Ovary (tissue), 9 donors: Measurements from ENCODE around the gene PPWD1. TPM values are rescaled to one million over a fixed set of nuclear protein-coding genes. Genes with fewer than 3 reads are reported as not detected.

Experiments
- DNase-seq, 5 donors: peaks; one replicate each; pipeline ENCODE4 v3.0.0-alpha.2; 2019 to 2020
- H3K27ac ChIP-seq, 2 donors: fragments of 200-600 bp; one replicate each; pipeline versions ENCODE4 v1.5.1 to v1.8.0; 2019 to 2022
- H3K27me3 ChIP-seq: fragments of 200-600 bp; one replicate; pipeline ENCODE4 v1.8.0; 2022
- H3K36me3 ChIP-seq: fragments of 200-600 bp; sonication (generic); one replicate; pipeline ENCODE4 v1.5.1; 2019
- H3K4me1 ChIP-seq: one replicate; pipeline ENCODE4 v1.8.1; 2013; ENCODE audit warnings: mild to moderate bottlenecking, moderate library complexity; ENCODE audit not compliant: insufficient read depth
- H3K4me3 ChIP-seq: fragments of 200-600 bp; sonication (generic); one replicate; pipeline ENCODE4 v1.5.1; 2017
- H3K9me3 ChIP-seq, 2 donors: fragments of 200-600 bp in 1 of 2; sonication (generic) in 1 of 2; one replicate each; pipeline versions ENCODE4 v1.5.1 to v1.8.1; 2013 to 2019; ENCODE audit warnings: mild to moderate bottlenecking in 1 of 2, moderate library complexity in 1 of 2
- CTCF ChIP-seq, 3 donors: fragments of 450-650 bp in 2 of 3; fragments of 200-600 bp in 1 of 3; IDR thresholded peaks; one replicate each; pipeline versions ENCODE4 v1.5.1 to v1.8.0; 2016 to 2022; ENCODE audit warnings: antibody characterized with exemption in 3 of 3, mild to moderate bottlenecking in 1 of 3
- EP300 ChIP-seq: sonication (generic); formaldehyde crosslinking; IDR thresholded peaks from one replicate; pipeline ENCODE4 v1.6.1; 2017; ENCODE audit warnings: antibody characterized with exemption
- POLR2A ChIP-seq: fragments of 450-650 bp; IDR thresholded peaks from one replicate; pipeline ENCODE4 v1.6.1; 2017; ENCODE audit warnings: antibody characterized with exemption, mild to moderate bottlenecking, moderate library complexity
- WGBS, 3 donors: extraction: QIAGEN DNeasy Blood & Tissue Kit in 1 of 3; methylation state at CpG; one replicate each; pipeline versions ENCODE4 v1.1.5 to v1.1.7; 2013 to 2017; 5-methylcytosine and 5-hydroxymethylcytosine counted together
- intact Hi-C, 4 donors: fragments of 100-400 bp; cut with DNase I; formaldehyde crosslinking; loops; one replicate each; pipeline versions ENCODE4 v1.11.0 to v1.15.1; 2022 to 2023
- polyA plus RNA-seq, 2 donors: library from polyadenylated mRNA; stranded (reverse); fragments of 200-250 nt in 1 of 2; fragments of 350-450 nt in 1 of 2; fragmentation: Illumina TruSeq in 1 of 2; extraction: RNeasy Lipid Tissue Mini Kit (QIAGEN cat#74804) in 1 of 2; gene quantifications; one replicate each; pipeline ENCODE4 v1.2.3, GENCODE V29; 2013 to 2014
- total RNA-seq, 7 donors: library from RNA; depleted of rRNA in 2 of 7; stranded (reverse); fragments of >200 nt in 2 of 7; fragmentation: NEBNext Ultra II Directional in 3 of 7; extraction: Animal tissue kit (Norgen Biotek cat#: 25700) in 3 of 7; gene quantifications; one replicate each; pipeline versions ENCODE4 v1.1.0 to v1.2.4, GENCODE V29; 2016 to 2023
- donor health status: DM: no; HTN: no; CAD: no; lungs with moderate emphysema.
- donor health status: DM: no; HTN: no; CAD: no.
- donor health status: Bipolar disorder and iron deficiency.
- donor health status: DM: yes; HTN: yes; CAD: no.
- donor health status: DM: no; HTN: no; CAD: no.
- donor health status: DM: yes; HTN: yes; CAD: no.

PPWD1 gene
- total and polyA plus RNA-seq, 9 donors, result 28.0 to 82.1 (median 36.7) TPM

- Histone ChIP-seq H3K27me3 (no peaks in the 10 kb centered on the region), H3K9me3 (no peaks in the 10 kb centered on the region), H3K36me3 (no peaks in the 10 kb centered on the region), H3K4me1 (no peaks in the 10 kb centered on the region), H3K4me3 (no peak overlapping the region), H3K27ac (no peak overlapping the region)
- intact Hi-C loops, result no loop called here
- TF ChIP-seq EP300 (no peak), CTCF (IDR thresholded peaks at IDR 0.05) (no peak), POLR2A (no peak)
- DNase-seq, result no peak
These were observed 23.3 kb upstream of the PPWD1 start for GRCh38 chr5:65539827-65540226.

GRCh38 chr5:65544473-65544872 lies 18.6 kb upstream of the PPWD1 start:
- H3K4me1 ChIP-seq, result no peaks in the 10 kb centered on the region
- no peak overlapping the region for H3K4me3 ChIP-seq
- no peaks in the 10 kb centered on the region for H3K27me3 ChIP-seq
- H3K36me3 ChIP-seq, result no peaks in the 10 kb centered on the region
- no peak overlapping the region for H3K27ac ChIP-seq
- 95 to 98% (median 96%) methylated on average over 4 of the region's 4 CpGs for WGBS, 3 donors
- no peaks in the 10 kb centered on the region for H3K9me3 ChIP-seq
- TF ChIP-seq EP300 (no peak), POLR2A (no peak), CTCF (IDR thresholded peaks at IDR 0.05) (no peak)
- intact Hi-C loops, result no loop called here
- no peak for DNase-seq

GRCh38 chr5:65546141-65546540 lies 17.0 kb upstream of the PPWD1 start:
- 76 to 87% (median 86%) methylated on average over 5 of the region's 5 CpGs for WGBS, 3 donors
- TF ChIP-seq CTCF (IDR thresholded peaks at IDR 0.05) (no peak), EP300 (no peak), POLR2A (no peak)

GRCh38 chr5:65548281-65548680 lies 14.8 kb upstream of the PPWD1 start:
- no peak overlapping the region for H3K27ac ChIP-seq
- no peaks in the 10 kb centered on the region for H3K36me3 ChIP-seq
- WGBS, 3 donors, result 94 to 97% (median 94%) methylated on average over 7 of the region's 7 CpGs
- H3K4me1 ChIP-seq, result no peaks in the 10 kb centered on the region
- H3K27me3 ChIP-seq, result no peaks in the 10 kb centered on the region
- DNase-seq, result no peak
- no peak overlapping the region for H3K4me3 ChIP-seq
- intact Hi-C loops, result no loop called here
- TF ChIP-seq CTCF (IDR thresholded peaks at IDR 0.05), result no peak
- no peak for TF ChIP-seq POLR2A
- TF ChIP-seq EP300, result no peak
- no peaks in the 10 kb centered on the region for H3K9me3 ChIP-seq

More at GRCh38 chr5:65546141-65546540, 17.0 kb upstream of the PPWD1 start:
- intact Hi-C loops, result no loop called here
- H3K9me3 ChIP-seq, result no peaks in the 10 kb centered on the region
- H3K27me3 ChIP-seq, result no peaks in the 10 kb centered on the region
- no peak overlapping the region for H3K4me3 ChIP-seq
- H3K4me1 ChIP-seq, result no peaks in the 10 kb centered on the region
- no peak overlapping the region for H3K27ac ChIP-seq
- H3K36me3 ChIP-seq, result no peaks in the 10 kb centered on the region
- DNase-seq, result no peak

GRCh38 chr5:65553941-65554340 lies 9.2 kb upstream of the PPWD1 start:
- Histone ChIP-seq H3K9me3 (no peaks in the 10 kb centered on the region), H3K4me3 (no peak overlapping the region), H3K27ac (no peak overlapping the region), H3K36me3 (no peaks in the 10 kb centered on the region), H3K27me3 (no peaks in the 10 kb centered on the region), H3K4me1 (no peaks in the 10 kb centered on the region)
- no peak for DNase-seq
- intact Hi-C loops, result no loop called here
- 88 to 97% (median 89%) methylated on average over 5 of the region's 5 CpGs for WGBS, 3 donors
- TF ChIP-seq CTCF (IDR thresholded peaks at IDR 0.05) (no peak), EP300 (no peak), POLR2A (no peak)
